ENCODE data around the gene RABGAP1L.

DNA sequence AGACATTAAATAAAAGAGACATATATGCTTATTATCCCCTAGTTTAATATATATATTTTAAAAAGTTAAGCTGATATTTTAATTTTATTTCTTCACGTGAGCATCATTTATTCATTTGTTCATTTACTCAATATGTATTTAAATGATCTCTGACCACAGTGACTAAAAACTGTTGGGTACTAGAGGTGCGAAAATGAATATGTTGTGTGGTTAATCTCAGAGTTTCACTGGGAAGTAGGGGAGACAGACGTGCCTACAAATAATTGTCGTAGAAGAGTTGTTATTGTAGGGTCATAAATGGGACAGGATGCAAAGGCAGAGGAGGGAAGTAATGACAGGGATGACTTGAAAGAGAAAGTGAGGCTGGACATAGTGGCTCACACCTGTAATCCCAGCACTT lies 627.4 kb downstream of the RABGAP1L start:
- TF ChIP-seq, protein P1, sequence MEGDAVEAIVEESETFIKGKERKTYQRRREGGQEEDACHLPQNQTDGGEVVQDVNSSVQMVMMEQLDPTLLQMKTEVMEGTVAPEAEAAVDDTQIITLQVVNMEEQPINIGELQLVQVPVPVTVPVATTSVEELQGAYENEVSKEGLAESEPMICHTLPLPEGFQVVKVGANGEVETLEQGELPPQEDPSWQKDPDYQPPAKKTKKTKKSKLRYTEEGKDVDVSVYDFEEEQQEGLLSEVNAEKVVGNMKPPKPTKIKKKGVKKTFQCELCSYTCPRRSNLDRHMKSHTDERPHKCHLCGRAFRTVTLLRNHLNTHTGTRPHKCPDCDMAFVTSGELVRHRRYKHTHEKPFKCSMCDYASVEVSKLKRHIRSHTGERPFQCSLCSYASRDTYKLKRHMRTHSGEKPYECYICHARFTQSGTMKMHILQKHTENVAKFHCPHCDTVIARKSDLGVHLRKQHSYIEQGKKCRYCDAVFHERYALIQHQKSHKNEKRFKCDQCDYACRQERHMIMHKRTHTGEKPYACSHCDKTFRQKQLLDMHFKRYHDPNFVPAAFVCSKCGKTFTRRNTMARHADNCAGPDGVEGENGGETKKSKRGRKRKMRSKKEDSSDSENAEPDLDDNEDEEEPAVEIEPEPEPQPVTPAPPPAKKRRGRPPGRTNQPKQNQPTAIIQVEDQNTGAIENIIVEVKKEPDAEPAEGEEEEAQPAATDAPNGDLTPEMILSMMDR (conservative IDR thresholded peaks at IDR 0.05) = no peak
- TF ChIP-seq EZH2 (IDR thresholded peaks at IDR 0.05; ENCODE audit: low read depth) = no peak
